CD4-positive, alpha-beta T cell treated with Interleukin-6 at 100 ng/mL for 8 hours (primary cell): ENCODE measurements around the gene PTPRG.

Source experiments
- DNase-seq: peaks from one replicate; pipeline ENCODE4 v3.0.0-alpha.2; 2020; ENCODE audit warnings: mixed read lengths, low spot score

PTPRG gene

GRCh38 chr3:62237286-62237948 is 676.0 kb downstream of the PTPRG start:
- no peak for DNase-seq

DNA sequence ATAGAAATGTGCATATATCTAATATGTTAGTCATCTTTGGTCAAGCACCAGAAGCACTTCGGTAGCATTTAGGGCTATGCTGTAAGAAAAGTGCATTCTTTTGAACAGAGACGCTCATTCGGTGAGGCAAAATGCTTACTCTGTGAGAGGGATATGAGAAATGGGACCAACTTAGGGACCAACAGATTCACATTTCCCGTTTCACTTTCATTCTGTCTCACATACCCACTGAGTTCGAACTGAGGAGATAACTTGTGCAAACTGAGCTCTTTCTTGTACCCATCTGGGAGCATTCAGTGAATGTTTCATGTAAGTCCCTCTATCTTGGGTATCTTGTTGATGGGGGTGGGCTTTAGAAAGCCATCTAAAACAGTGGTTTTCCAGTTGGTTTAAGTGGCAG is 676.6 kb downstream of the PTPRG start:
- no peak for DNase-seq

DNA sequence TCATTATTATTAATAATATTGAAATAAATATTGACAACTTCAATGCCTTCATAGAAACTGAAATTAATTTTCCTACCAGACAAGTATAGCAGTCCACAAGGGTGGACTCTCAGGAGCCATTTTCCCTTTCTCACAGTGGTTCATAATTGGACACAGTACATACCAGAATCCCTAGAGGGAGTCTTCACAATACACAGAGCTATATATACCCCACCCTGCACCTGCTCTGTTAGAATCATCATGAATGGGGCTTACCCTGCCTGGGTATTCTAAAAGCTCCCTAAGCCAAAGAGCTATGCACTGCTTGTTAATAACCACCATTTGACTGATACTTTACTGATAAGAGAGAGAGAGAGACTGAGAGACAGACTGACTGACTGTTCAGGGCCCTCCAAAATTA is 677.1 kb downstream of the PTPRG start:
- no peak for DNase-seq

- DNase-seq: no peak
Measured at GRCh38 chr3:62241279-62241678, 679.9 kb downstream of the PTPRG start.

DNA sequence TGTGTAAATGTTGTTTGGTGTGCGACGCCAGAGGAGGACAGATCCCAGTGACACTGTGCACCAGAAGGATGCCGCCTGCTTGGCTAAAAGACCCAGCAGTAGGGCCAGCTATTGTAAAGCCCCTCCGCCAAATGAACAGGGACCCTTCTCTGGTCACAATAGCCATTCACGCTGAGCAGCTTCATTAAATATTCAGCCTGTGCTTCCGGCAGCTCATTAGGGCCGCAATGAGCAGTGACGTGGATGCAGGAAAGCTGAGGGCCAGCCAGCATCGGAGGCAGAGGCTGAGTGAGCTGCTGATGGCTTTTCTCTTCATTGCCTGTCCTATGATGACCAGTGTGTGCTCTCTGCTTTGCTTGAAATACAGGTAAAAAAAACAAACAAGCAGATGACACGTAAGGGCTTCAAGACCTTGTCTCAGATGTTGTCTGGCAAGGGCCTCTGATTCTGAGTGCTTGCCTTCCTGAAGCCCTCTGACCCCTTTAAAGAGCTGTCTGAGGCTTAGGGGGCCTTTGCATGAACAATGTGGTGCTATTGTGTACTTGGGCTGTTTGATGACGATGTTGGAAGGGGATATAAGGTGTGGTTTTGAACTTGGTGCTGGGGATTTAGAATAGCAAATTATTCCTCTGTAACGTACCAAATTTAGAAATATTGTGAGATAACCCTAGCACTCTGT is 681.6 kb downstream of the PTPRG start:
- no peak for DNase-seq

DNA sequence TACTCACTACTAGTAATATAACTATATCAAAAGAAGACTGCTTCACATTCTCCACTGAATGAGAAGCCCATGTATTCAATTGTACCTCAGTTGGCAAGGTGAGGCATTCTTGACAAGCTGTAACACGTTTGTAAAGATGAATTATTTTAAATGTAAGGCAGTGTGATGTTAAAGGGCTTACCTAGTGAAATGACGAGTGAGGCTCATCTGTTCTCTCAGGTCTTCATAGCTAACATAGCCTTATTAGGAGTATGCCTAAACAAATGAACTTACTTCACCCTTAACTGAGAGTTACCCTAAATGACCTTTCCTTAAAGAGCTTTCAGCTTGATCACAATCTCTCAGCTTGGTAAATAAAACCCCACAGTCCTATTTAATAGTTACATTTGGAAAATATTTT is 684.7 kb downstream of the PTPRG start:
- no peak for DNase-seq

GRCh38 chr3:62246985-62247384 is 685.6 kb downstream of the PTPRG start:
- DNase-seq: no peak

DNA sequence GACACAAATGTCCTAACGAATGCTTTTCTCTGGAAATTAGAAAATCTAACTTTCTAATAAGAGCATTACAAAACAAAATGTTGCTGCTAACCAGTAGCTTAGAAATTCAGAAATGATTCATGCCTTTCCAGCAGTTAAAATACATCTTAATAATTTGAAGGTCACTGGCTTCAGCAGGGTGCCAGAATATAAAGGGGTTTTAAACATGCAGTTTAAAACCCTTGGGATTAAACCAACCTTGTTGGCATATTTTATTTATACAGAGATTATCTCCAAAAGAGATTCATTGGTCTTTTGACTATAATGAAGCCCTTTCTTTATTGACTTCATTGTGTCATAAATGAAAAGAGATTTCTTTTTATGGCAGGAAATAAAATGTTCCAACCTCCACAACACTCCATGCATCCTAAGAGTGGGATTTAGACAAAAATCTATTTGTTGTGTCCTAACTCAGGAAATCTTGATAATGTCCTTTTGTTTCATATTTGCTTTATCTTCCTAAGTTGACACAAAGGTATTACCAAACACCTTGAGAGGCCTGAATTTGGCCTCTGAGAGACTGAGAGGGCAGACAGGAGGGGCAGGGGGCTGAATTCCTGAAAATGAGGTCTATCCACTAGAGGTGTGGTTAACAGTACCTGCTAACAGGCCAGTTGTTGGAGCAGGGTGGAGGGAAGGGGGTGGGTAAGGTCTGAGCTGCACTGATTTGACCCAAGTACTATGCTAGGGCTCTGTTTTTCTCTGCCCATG is 687.5 kb downstream of the PTPRG start:
- no peak for DNase-seq

DNA sequence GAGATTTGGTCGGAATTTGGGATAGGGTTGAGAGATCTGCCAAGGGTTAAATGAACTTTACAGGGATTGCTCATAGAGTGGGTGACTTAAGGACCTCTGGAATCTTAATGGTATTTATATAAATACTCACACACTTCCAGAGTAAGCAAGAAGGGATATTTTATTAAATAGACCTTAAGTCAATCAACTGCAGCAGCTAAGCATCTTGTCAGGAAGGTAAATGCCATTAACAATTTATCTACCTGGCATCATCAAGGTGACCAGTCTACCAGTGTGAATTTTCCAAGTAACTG is 688.1 kb downstream of the PTPRG start:
- DNase-seq: no peak

DNA sequence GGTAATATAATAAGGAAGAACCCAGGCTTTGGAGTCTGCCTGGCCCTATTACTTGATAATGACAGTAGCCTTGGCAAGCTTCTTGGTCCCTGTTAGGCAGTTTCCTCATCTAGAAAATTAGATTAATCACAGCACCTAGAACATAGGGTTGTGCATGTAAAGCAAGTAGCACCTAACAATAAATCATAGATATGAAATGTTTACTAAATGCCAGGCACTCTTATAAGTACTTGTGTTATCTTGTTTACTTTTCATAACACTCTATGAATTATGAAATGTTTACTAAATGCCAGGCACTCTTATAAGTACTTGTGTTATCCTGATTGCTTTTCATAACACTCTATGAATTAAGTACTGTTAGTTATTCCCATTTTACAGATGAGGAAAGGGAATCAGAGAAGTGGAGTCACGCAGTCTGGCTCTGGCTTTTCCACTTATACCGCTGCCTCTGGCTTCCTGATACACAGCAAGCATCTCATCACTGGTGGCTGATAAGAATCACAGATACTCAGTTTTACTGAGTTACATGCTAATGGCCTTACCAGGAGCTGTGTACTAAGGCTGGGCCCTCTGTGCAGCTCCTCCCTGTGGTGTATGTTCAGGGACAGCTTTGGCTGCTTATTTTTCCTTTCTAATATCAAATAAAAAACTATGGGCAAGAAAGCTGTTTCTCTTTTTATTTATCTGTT is 688.6 kb downstream of the PTPRG start:
- DNase-seq: no peak

DNA sequence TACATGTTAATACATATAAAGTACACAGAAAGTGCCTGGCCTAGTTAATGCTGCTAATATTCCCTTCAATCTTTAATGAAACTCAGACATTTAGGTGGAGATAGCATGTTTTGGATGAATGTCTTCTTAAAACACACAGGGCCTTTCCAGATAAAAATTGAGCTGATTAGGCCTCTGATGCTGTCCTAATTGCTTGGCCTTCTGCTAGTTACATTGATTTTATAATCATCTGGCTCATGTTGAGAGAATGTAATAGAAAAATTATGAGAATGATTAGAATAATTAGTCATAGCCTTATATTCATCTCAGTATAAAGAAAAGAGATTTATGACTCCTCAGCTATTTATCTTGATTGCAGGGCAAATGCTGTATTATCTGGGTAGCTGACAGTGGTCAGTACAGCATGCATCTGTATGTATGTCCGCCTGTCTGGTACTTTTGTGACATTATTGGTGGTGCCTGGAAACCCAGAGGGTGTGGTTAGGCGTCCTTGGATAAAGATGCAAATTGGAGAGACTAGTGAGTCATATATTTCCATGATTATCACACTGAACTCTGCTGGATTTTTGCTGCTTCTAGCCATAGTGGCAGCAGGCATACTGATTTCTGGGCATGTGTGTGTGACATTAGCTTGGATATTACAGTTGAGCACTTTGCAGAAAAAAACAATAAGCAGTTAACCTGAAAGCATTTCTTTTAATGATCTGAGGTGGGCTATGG is 691.2 kb downstream of the PTPRG start:
- DNase-seq: no peak

DNA sequence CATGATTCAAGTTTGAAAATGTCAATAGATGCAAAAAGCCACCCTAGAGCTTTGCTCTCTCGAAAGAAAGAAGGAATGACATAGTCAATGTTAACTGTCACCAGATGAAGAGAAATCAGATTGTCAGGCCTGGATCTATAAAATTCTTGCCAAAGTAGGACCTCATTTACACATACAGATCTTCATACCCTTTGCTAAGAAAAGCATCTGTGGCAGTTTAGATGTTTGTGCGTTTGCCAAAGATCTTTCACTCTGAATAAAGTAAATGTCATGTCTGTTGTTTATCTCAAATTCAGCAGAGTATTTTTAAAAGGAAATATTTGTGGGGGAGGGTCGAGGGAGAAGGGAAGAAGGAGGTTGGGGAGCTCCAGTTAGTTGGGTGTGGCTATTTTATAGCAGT is 692.6 kb downstream of the PTPRG start:
- DNase-seq: no peak

DNA sequence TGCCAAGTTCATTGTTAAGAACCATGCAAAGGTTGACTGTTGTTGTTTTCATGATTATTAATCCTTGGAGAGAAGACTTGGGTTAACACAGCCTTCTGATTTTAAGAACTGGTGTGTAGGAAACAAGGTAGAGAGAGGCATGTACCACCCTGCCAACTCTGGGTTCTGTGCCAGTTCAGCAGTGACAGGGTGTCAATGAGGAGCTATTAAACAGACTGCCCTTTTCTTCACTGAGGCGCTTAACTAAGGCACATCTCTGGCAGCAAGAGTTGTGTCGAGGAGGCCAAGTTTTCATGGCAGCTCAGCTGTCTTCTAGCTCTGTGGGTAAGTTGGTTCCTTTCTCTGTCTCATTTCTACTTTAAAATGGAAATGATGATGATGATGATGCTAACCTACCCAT is 694.4 kb downstream of the PTPRG start:
- DNase-seq: no peak

GRCh38 chr3:62259924-62260323 is 698.6 kb downstream of the PTPRG start:
- no peak for DNase-seq

DNA sequence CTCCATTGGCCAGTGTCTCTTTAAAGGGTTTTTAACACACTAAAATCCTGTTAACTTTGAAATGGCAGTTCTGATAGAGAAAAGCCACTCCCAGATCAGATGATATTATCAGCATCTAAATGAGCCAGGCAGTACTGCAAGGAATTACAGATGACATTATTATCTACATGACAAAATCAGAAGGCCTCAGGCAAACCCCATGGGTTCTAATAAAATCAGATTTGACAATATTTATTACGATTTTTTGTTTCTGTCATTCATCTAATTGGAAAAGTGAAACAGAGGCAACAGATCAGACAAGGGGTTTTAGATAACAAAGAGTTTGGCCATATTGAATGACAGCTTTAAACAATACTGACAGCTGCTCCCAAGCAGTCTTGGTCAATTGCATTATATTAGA is 699.3 kb downstream of the PTPRG start:
- DNase-seq: no peak

GRCh38 chr3:62261121-62261520 is 699.8 kb downstream of the PTPRG start:
- DNase-seq: no peak

DNA sequence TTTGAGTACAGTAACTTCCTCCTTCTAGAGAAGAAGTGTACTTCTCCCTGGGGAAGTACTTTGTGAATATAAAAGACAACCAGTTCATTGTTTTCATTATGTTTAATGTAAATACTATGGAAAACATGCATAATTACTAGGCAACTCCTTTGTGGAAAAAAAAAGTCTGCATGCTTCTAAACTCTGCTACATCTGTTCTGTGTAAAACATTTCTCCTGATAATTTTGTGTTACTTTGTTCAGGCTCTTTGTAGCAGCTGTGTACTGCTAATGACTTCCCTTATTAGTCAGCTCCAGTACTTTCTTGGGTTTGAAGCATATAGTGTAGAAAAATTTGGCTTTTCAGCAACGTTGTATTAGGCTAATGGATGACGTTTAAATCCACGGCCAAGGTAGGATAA is 700.4 kb downstream of the PTPRG start:
- no peak for DNase-seq

DNA sequence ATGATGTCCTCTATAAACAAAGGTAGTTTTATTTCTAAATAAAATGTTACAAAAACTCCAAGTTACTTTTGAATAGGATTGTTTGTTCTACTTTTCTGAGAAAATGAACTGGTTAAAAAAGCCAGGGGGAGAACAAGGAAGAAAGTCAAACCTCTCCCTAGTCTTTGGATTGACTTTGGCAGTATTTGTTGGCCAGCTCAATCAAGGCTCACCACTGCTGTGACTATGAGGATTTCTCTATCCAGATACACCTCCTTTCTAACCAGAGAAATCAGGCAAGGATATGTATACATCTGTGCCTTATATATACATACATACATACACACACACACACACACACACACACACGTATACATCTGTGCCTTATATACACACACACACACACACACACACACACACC is 704.2 kb downstream of the PTPRG start:
- no peak for DNase-seq

DNA sequence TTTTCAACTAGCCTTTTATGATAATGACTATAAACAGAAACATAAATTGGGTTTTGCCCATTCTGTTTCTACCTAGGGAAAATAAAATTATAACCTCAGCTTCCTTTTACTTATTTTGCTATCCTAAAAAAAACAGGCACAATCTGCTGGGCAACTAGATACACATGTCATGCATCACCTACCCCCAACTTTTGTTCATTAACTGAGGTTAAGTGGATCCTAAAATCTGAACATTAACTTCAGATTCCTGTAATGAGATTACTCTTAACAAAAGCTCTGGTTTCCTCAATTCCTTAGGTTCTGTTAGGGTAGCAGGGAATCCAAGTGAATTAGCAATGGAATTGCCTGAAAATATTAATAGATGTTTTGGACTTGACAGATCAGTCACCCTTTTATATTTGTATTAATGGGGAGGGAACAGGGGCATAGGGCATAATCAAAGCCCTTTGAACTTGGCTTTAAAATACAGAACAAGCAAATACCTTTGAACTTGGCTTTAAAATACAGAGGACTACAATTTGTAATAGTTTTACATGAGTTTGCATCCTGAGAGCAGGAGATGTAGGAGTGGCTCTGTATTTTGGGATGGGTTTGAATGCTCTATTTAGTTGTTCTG is 705.4 kb downstream of the PTPRG start:
- no peak for DNase-seq

GRCh38 chr3:62276658-62277180 is 715.3 kb downstream of the PTPRG start:
- DNase-seq: no peak

DNA sequence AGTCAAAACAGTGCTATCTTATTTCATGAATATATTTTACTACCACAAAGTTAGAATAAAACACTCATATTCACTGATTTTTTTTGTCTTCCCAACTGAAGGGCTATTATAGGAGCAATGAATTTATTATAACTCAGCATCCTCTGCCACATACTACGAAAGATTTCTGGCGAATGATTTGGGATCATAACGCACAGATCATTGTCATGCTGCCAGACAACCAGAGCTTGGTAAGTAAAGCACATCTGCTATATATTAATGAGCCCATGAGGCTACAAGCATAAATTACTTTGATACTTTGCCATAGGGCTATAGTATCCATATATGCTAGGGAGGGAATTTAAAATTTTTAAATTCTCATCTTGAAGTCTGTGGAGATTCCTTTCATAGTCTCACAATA is 716.1 kb downstream of the PTPRG start:
- DNase-seq: no peak

DNA sequence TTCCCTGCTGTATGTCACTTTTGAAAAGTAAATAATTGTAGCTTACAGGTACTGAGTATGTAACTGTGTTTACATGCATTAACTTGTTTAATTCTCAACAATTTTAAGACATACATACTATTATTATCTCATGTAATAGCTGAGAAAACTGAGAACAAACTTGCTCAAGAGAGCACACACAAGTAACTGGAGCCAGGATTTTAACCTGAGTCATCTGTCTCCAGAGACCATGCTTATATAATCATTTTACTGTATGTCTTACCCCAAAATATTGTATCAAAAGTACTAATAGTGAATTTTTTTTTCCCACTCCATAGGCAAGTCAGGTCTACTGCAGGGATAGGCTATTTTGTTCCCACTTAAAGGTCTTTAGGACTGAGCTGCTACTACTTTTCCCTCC is 716.6 kb downstream of the PTPRG start:
- DNase-seq: no peak
